GM12801 (cell line): ENCODE results near the gene IL1RL1.

ENCODE experiments used
- CTCF ChIP-seq: IDR thresholded peaks from one replicate; pipeline ENCODE4 v1.5.1; 2011; ENCODE audit warnings: control low read depth; ENCODE audit not compliant: insufficient read length; ENCODE audit errors: extremely low read depth

IL1RL1 gene

GRCh38 chr2:102304268-102304667 lies 7.1 kb upstream of the IL1RL1 start:
- TF ChIP-seq CTCF: no peak

- TF ChIP-seq CTCF: no peak
Observed at GRCh38 chr2:102304711-102305611, 6.4 kb upstream of the IL1RL1 start.

- no peak for TF ChIP-seq CTCF
Observed at GRCh38 chr2:102306125-102306524, 5.2 kb upstream of the IL1RL1 start.

- TF ChIP-seq CTCF: no peak
Observed at GRCh38 chr2:102313025-102313424, 1.7 kb downstream of the IL1RL1 start.

GRCh38 chr2:102313471-102313870 lies 2.1 kb downstream of the IL1RL1 start:
- no peak for TF ChIP-seq CTCF

- TF ChIP-seq CTCF: no peak
Observed at GRCh38 chr2:102313950-102314349, 2.6 kb downstream of the IL1RL1 start.

- no peak for TF ChIP-seq CTCF
Observed at GRCh38 chr2:102315921-102316320, 4.6 kb downstream of the IL1RL1 start.
